HG03354 (cell line): ENCODE data around the gene CDH4.

Experiments
- ATAC-seq: cut with Tn5 transposase; IDR thresholded peaks from one replicate; pipeline ENCODE4 v1.9.1; 2021; ENCODE audit warnings: mild to moderate bottlenecking; ENCODE audit not compliant: unreplicated experiment, poor library complexity, severe bottlenecking

CDH4 gene

GRCh38 chr20:61885759-61886715 lies 634.0 kb downstream of the CDH4 start:
- ATAC-seq, result no peak

DNA sequence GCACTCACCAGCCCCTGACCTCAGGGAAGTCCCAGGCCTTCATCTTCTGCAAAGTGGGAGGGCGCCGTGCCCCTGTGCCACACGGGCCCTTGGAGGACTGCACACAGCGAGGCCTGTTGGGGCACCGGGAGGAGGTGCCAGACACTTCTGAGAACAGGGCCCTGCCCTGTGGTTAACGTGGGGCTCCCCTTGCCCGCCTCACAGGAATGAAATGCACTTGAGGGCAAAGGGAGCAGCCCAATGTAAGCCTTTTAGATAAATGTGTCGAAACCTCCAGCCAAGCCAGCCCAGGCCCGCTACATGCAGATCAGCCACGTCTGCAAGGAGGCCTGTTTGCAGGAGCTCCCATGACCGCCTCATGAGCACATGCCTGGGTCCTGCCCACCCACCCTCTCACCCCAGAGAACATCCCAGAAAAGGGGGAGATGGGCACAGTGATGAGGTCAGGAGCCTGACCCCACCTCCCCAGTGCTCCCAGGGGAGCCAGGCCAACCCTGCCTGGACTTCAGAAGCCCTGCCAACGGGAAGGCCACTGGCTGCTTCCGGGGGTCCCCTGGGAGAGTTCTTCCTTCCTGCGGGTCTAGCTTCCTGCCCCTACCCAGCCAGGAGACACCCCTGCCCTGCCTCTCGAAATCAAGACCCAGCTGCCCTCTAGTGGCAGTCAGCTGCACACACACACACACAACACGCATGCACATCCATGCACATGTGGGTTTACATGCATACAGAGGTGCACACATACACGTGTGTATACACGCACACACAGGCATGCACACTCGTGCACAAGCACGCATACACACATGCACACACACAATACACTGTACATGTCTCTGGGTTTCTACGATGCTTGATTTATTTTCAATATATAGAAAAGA lies 634.9 kb downstream of the CDH4 start:
- ATAC-seq, result no peak

DNA sequence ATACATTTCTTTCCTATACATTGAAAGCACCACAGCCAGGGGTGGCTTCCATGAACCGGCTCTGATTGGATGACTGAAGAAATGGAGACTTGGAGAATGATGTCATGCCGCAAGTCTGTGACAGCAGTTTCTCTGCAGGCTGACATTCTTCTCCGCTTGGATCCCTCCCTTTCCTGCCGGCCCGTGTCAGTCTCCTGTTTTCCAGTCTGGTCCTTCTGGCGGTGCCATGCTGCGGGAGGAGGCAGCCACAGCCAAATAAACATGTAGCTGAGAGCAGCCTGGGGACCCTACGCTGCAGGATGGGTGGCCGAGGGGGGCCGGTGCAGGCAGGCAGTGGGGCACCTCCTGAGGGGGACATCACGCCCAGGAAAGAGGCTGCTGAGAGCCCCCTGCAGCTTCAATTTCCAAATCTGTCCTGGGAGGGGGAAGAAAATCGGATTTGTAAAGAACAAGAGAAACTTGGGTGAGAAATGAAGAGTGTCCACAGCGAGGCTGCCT lies 635.6 kb downstream of the CDH4 start:
- no peak for ATAC-seq

GRCh38 chr20:61888101-61888865 lies 636.2 kb downstream of the CDH4 start:
- no peak for ATAC-seq

GRCh38 chr20:61889659-61890058 lies 637.6 kb downstream of the CDH4 start:
- no peak for ATAC-seq

DNA sequence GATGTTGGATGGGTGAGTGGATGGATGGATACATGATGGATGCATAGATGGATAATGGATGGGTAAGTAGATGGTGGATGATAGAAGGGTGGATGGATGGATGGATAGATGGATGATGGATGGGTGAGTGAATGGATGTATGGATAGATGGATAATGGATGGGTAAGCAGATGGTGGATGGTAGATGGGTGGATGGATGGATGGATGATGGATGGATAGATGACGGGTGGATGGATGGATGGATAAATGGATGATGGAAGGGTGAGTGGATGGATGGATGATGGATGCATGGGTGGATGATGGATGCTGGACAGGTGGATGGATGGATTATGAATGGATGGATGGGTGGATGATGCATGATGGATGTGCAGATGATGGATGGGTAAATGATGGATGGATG lies 638.1 kb downstream of the CDH4 start:
- no peak for ATAC-seq

GRCh38 chr20:61891476-61891875 lies 639.4 kb downstream of the CDH4 start:
- no peak for ATAC-seq

GRCh38 chr20:61891916-61892649 lies 640.0 kb downstream of the CDH4 start:
- no peak for ATAC-seq

- no peak for ATAC-seq
Observed at GRCh38 chr20:61895016-61895415, 643.0 kb downstream of the CDH4 start.

- ATAC-seq, result no peak
Observed at GRCh38 chr20:61895686-61896057, 643.6 kb downstream of the CDH4 start.

GRCh38 chr20:61896058-61896961 lies 644.2 kb downstream of the CDH4 start:
- no peak for ATAC-seq

GRCh38 chr20:61897401-61898295 lies 645.6 kb downstream of the CDH4 start:
- ATAC-seq, result no peak

DNA sequence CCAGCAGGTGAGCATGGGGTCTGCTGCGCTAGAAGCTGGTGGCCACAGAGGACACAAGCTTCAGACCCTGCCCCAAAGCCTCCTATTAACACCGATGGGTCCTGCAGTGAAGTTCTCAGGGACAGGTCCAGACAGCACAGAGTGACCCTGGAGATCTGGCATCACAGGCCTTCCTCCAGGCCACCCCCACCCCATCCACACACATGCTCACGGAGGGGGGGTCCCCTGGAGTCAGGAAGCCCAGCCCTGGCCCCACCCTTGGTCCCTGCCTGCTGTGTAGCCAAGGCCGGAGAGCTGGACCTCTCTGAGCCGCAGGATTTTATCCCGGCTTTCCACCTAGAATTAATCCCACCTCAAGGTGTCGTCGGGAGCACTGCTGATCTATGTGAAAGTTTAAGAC lies 646.3 kb downstream of the CDH4 start:
- no peak for ATAC-seq

GRCh38 chr20:61900011-61900944 lies 648.2 kb downstream of the CDH4 start:
- no peak for ATAC-seq

GRCh38 chr20:61900945-61901293 lies 648.9 kb downstream of the CDH4 start:
- ATAC-seq, result no peak
